Measurements from ENCODE around the gene MRM3.
A peak's percentile ranks its signal among the peaks of the same experiment; 100 is the strongest.

Gene MRM3

DNA sequence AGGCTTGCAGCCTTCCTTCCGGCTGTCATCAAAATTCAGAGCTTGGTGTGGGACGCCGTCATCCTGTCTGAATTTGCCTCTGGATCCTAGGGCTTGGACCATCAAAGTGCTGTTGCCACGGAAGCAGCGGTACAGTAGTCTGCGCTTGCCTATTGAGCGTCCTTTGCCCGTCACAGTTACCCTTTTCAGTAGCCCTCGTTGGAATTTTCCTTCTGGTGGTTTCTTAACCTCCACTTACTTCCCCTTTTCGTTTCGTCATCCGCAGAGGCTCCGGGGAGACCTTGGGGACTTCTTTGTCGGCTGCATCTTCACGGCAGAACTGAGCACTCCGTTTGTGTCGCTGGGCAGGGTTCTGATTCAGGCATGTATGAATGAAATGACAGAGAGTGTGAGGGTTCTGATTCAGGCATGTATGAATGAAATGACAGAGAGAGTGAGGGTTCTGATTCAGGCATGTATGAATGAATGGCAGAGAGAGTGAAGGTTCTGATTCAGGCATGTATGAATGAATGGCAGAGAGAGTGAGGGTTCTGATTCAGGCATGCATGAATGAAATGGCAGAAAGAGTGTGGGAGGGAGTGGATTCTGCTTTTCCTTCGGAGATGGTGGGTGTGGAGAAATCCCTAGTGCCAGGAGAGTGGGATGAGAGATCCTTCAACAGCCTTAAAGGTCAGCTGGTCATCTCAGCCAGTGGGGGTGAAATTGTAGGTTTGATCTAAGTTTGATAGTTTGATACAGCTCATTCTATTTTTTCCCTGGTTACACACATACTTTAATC, 41.7 kb upstream of the MRM3 start:
- no peak for TF ChIP-seq REST (IDR thresholded peaks at IDR 0.05; ENCODE audit: insufficient read depth in 1 of 2, low read depth in 2 of 2, low read length in 2 of 2)
- peak; percentile 86; the same call in 1 of the 2 replicates for TF ChIP-seq SIN3A (IDR thresholded peaks at IDR 0.05; ENCODE audit: borderline replicate concordance, insufficient read depth, low read length)
- peak; percentile 65 for TF ChIP-seq POLR2AphosphoS5 (IDR thresholded peaks at IDR 0.05; ENCODE audit: low read depth, low read length)
- TF ChIP-seq FOXP2 (optimal IDR thresholded peaks at IDR 0.05; ENCODE audit: borderline replicate concordance, extremely low read depth, extremely low read length, insufficient read depth), result peak; percentile 34
- TF ChIP-seq TAF1 (IDR thresholded peaks at IDR 0.05; ENCODE audit: borderline replicate concordance, insufficient read depth, low read length), result 0 out of 2 replicates have a peak, but pooled peaks have one; percentile 26

DNA sequence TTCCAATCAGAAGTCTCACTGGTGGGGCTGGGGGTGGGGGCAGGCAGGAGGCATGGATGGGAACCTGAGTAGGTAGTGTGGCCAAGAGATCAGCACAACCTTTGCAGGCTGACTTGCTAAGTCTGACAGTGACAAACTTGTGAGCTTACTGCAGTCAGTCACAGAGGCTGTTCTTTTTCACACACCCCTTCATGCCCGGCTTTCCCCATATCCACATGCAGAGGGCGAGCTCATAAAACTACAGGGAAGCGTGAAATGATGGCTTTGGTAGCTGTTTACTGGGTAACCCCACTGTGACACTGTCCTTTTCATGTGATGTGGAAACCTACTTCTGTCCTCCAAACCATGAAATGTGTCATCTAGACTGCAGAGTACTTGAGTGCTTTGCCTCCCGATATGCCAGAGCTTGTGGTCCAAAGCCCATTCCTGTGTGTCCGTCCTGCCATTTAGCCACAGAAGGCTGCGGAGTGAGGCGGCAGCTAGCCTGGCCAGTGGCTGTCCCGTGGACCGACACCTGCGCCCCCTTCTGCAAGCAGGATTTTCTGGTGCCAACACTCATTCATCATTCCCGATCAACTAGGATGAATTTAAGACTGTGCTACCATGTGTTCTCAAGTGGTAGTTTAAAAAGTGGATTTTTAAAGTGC, 39.9 kb upstream of the MRM3 start:
- TF ChIP-seq FOXP2 (optimal IDR thresholded peaks at IDR 0.05; ENCODE audit: borderline replicate concordance, extremely low read depth, extremely low read length, insufficient read depth) (no peak), POLR2AphosphoS5 (IDR thresholded peaks at IDR 0.05; ENCODE audit: low read depth, low read length) (peak; percentile 81)

- TF ChIP-seq POLR2AphosphoS5 (IDR thresholded peaks at IDR 0.05; ENCODE audit: low read depth, low read length), result no peak; the same call in 1 of the 2 replicates
- TF ChIP-seq SIN3A (IDR thresholded peaks at IDR 0.05; ENCODE audit: borderline replicate concordance, insufficient read depth, low read length), result no peak
These were observed 39.0 kb upstream of the MRM3 start for GRCh38 chr17:743139-743538.

GRCh38 chr17:744937-745336, 37.2 kb upstream of the MRM3 start:
- TF ChIP-seq POLR2AphosphoS5 (IDR thresholded peaks at IDR 0.05; ENCODE audit: low read depth, low read length) (no peak), TAF1 (IDR thresholded peaks at IDR 0.05; ENCODE audit: borderline replicate concordance, insufficient read depth, low read length) (no peak), SIN3A (IDR thresholded peaks at IDR 0.05; ENCODE audit: borderline replicate concordance, insufficient read depth, low read length) (no peak), REST (IDR thresholded peaks at IDR 0.05; ENCODE audit: insufficient read depth in 1 of 2, low read depth in 2 of 2, low read length in 2 of 2) (no peak), FOXP2 (optimal IDR thresholded peaks at IDR 0.05; ENCODE audit: borderline replicate concordance, extremely low read depth, extremely low read length, insufficient read depth) (no peak)

- TF ChIP-seq SIN3A (IDR thresholded peaks at IDR 0.05; ENCODE audit: borderline replicate concordance, insufficient read depth, low read length) (no peak), FOXP2 (optimal IDR thresholded peaks at IDR 0.05; ENCODE audit: borderline replicate concordance, extremely low read depth, extremely low read length, insufficient read depth) (no peak), TAF1 (IDR thresholded peaks at IDR 0.05; ENCODE audit: borderline replicate concordance, insufficient read depth, low read length) (no peak), REST (IDR thresholded peaks at IDR 0.05; ENCODE audit: insufficient read depth in 1 of 2, low read depth in 2 of 2, low read length in 2 of 2) (no peak), POLR2AphosphoS5 (IDR thresholded peaks at IDR 0.05; ENCODE audit: low read depth, low read length) (0 out of 2 replicates have a peak, but pooled peaks have one; percentile 27)
These were observed 36.7 kb upstream of the MRM3 start for GRCh38 chr17:745406-745805.

DNA sequence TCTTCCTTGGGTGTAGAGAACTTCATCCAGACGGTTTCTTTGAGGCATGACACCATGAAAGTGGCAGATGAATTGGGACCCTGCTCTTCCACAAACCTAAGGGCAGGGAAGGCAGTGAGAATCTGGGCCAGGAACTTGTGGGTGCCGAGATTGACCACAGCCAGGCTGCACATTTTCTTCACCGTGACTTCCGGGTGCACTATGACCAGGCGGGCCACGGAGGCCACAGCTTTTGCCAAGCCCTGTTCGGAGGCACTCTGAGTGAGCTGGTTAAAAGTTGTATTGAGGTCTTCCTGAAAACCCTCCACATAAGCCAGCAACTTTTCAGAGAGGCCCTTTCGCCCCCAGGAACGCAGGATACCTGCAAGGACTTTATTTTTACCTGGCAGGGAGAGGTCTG, 36.0 kb upstream of the MRM3 start:
- no peak for TF ChIP-seq SIN3A (IDR thresholded peaks at IDR 0.05; ENCODE audit: borderline replicate concordance, insufficient read depth, low read length)
- TF ChIP-seq POLR2AphosphoS5 (IDR thresholded peaks at IDR 0.05; ENCODE audit: low read depth, low read length), result no peak
- no peak for TF ChIP-seq FOXP2 (optimal IDR thresholded peaks at IDR 0.05; ENCODE audit: borderline replicate concordance, extremely low read depth, extremely low read length, insufficient read depth)
- no peak for TF ChIP-seq TAF1 (IDR thresholded peaks at IDR 0.05; ENCODE audit: borderline replicate concordance, insufficient read depth, low read length)
- TF ChIP-seq REST (IDR thresholded peaks at IDR 0.05; ENCODE audit: insufficient read depth in 1 of 2, low read depth in 2 of 2, low read length in 2 of 2), result no peak
